Osteoblast (primary cell): ENCODE measurements around the gene KRT33B. TPM values are rescaled to one million over a fixed set of nuclear protein-coding genes. Genes with fewer than 3 reads are reported as not detected.

ENCODE experiments used
- DNase-seq: peaks from one replicate; pipeline ENCODE4 v3.0.0; 2011; ENCODE audit warnings: low spot score, mixed read lengths; ENCODE audit not compliant: insufficient read length; ENCODE audit errors: missing footprints
- H2AFZ ChIP-seq: 2 replicates; pipeline ENCODE4 v1.6.0; 2011; ENCODE audit warnings: mild to moderate bottlenecking, low read length
- H3K27ac ChIP-seq: 2 replicates; pipeline ENCODE4 v1.5.1; 2011; ENCODE audit warnings: mild to moderate bottlenecking, low read depth, low read length, moderate library complexity
- H3K27me3 ChIP-seq: 2 replicates; pipeline ENCODE4 v1.6.0; 2012; ENCODE audit warnings: mild to moderate bottlenecking, control low read depth, inconsistent platforms, low read length, moderate library complexity; ENCODE audit not compliant: insufficient read depth
- H3K36me3 ChIP-seq: 2 replicates; pipeline ENCODE4 v1.5.1; 2011; ENCODE audit warnings: mild to moderate bottlenecking, low read length, control low read depth, moderate library complexity; ENCODE audit not compliant: insufficient read depth
- H3K4me1 ChIP-seq: 2 replicates; pipeline ENCODE4 v1.5.1; 2011; ENCODE audit warnings: mild to moderate bottlenecking, low read length, control low read depth, moderate library complexity; ENCODE audit not compliant: insufficient read depth
- H3K4me2 ChIP-seq: 2 replicates; pipeline ENCODE4 v1.6.0; 2011; ENCODE audit warnings: mild to moderate bottlenecking, low read length; ENCODE audit not compliant: insufficient read depth
- H3K4me3 ChIP-seq: fragments of 200-600 bp; sonication (generic); 3 replicates; pipeline ENCODE4 v1.5.1; 2012; ENCODE audit warnings: mild to moderate bottlenecking, low read length, inconsistent platforms; ENCODE audit not compliant: insufficient read depth
- H3K79me2 ChIP-seq: 2 replicates; pipeline ENCODE4 v1.6.0; 2012; ENCODE audit warnings: mild to moderate bottlenecking, low read length, control low read depth, inconsistent platforms; ENCODE audit not compliant: insufficient read depth
- H3K9me3 ChIP-seq: 2 replicates; pipeline ENCODE4 v1.5.1; 2011; ENCODE audit warnings: low read depth, low read length, control low read depth
- H4K20me1 ChIP-seq: 2 replicates; pipeline ENCODE4 v1.6.0; 2012; ENCODE audit warnings: mild to moderate bottlenecking, low read length, control low read depth; ENCODE audit not compliant: insufficient read depth
- total RNA-seq: library from RNA; depleted of rRNA; stranded (reverse); fragments of >200 nt; gene quantifications from 2 replicates; pipeline ENCODE4 v1.2.3, GENCODE V29; 2012
- TF ChIP-seq, protein P1 (sequence below): IDR thresholded peaks from 2 replicates; pipeline ENCODE4 v1.5.1; 2011; ENCODE audit warnings: mild to moderate bottlenecking, low read depth, low read length, moderate library complexity; ENCODE audit errors: extremely low read depth

Gene KRT33B
- total RNA-seq, 1 donor: 1.1 TPM

DNA sequence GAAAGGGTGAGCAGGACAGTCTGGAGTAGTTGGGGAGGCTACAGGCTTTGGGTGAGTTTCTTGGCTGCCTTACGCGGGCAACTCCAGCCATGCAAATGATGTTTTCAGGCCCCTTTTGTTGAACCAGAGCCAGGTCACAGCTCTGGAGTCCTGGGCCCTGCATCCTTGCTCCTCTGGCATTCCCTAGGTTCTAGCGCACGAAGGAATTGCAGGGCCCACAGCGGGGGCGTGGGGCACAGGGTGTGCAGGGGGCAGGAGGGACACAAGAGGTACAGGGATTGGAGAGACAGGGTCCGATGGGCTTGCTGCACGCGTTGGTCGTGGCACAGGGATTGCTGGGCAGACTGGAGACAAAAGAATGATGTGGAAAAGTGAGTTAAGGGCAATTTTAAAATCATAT lies 24.2 kb upstream of the KRT33B start:
- Histone ChIP-seq H3K36me3 (no peaks in the 10 kb centered on the region), H3K27me3 (no peaks in the 10 kb centered on the region), H4K20me1 (no peaks in the 10 kb centered on the region), H3K4me3 (no peak overlapping the region), H3K27ac (no peak overlapping the region), H3K79me2 (no peaks in the 10 kb centered on the region), H2AFZ (no peak overlapping the region), H3K4me2 (no peak overlapping the region), H3K9me3 (no peaks in the 10 kb centered on the region), H3K4me1 (peaks cover 15% of the 10 kb centered on the region)
- TF ChIP-seq, protein P1, sequence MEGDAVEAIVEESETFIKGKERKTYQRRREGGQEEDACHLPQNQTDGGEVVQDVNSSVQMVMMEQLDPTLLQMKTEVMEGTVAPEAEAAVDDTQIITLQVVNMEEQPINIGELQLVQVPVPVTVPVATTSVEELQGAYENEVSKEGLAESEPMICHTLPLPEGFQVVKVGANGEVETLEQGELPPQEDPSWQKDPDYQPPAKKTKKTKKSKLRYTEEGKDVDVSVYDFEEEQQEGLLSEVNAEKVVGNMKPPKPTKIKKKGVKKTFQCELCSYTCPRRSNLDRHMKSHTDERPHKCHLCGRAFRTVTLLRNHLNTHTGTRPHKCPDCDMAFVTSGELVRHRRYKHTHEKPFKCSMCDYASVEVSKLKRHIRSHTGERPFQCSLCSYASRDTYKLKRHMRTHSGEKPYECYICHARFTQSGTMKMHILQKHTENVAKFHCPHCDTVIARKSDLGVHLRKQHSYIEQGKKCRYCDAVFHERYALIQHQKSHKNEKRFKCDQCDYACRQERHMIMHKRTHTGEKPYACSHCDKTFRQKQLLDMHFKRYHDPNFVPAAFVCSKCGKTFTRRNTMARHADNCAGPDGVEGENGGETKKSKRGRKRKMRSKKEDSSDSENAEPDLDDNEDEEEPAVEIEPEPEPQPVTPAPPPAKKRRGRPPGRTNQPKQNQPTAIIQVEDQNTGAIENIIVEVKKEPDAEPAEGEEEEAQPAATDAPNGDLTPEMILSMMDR: no peak
- no peak for DNase-seq

DNA sequence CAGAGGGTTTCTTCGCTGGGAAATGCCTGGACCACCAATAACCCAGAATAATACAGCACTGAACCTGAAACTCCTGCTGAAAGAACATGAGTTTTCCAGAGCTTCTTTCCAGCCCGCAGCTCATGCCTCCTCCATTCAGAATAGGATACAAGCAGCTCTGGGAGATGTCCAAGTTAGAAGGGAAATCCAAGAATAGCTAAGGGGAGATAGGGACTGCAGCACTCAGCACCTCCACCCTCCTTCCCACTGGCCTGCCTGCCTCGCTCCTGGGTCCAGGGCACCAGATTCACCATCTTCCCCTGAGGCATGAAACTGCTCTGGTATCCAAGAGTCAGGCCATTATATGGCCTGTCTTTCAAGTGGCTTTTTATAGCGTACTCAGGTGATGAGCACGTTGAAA lies 23.7 kb upstream of the KRT33B start:
- Histone ChIP-seq H3K4me1 (peaks cover 15% of the 10 kb centered on the region), H3K36me3 (no peaks in the 10 kb centered on the region), H4K20me1 (no peaks in the 10 kb centered on the region), H3K9me3 (no peaks in the 10 kb centered on the region), H2AFZ (peak overlapping the region; percentile 49), H3K4me2 (no peak overlapping the region), H3K4me3 (no peak overlapping the region), H3K27ac (no peak overlapping the region), H3K27me3 (no peaks in the 10 kb centered on the region), H3K79me2 (no peaks in the 10 kb centered on the region)
- DNase-seq: no peak
- TF ChIP-seq, protein P1: no peak

DNA sequence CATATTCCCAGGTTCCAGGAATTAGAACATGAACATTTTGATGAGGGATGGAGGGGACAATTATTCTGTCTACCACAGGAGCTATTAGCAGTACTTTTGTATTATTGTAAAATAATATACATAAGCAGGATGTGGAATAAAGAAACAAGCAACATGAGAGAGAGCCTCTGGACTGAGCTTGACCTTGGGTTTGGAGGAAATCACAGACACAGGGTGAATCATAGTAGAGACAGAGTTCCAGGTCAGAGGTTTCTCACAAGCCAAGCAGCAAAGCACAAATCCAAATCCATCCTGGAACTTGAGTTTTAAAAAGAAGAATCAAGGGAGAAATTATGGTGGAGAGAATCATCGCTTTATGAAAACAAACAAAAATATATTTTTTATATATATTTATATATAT lies 22.7 kb upstream of the KRT33B start:
- TF ChIP-seq, protein P1: no peak
- Histone ChIP-seq H3K9me3 (no peaks in the 10 kb centered on the region), H3K4me3 (no peak overlapping the region), H3K4me2 (no peak overlapping the region), H2AFZ (no peak overlapping the region), H3K27ac (no peak overlapping the region), H3K36me3 (no peaks in the 10 kb centered on the region), H3K4me1 (peaks cover 15% of the 10 kb centered on the region), H3K79me2 (no peaks in the 10 kb centered on the region), H4K20me1 (no peaks in the 10 kb centered on the region), H3K27me3 (no peaks in the 10 kb centered on the region)
- peak; percentile 82 for DNase-seq

DNA sequence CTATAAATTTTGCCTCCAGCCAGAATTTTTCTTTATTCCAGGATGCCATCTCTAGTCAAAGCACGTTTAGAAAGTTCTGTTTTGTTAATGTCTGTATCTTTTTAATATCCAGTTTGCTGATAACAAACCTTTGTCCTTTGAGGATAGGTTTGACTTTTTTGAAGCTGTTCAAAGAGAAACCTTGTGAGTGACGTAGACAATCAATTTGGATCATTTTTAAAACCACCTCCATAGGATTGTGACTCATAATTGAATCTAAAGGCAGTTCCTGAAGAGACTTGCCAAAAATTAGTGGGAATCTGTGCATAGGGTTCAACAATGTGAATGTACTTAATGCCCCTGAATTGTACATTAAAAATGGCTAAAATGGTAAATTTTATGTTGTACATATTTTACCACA lies 21.9 kb upstream of the KRT33B start:
- no peak overlapping the region for H3K27ac ChIP-seq
- H3K79me2 ChIP-seq: no peaks in the 10 kb centered on the region
- peak overlapping the region; percentile 3 for H2AFZ ChIP-seq
- H3K4me2 ChIP-seq: no peak overlapping the region
- DNase-seq: no peak
- H4K20me1 ChIP-seq: no peaks in the 10 kb centered on the region
- TF ChIP-seq, protein P1: no peak
- no peaks in the 10 kb centered on the region for H3K27me3 ChIP-seq
- H3K4me1 ChIP-seq: peaks cover 15% of the 10 kb centered on the region
- no peaks in the 10 kb centered on the region for H3K36me3 ChIP-seq
- no peak overlapping the region for H3K4me3 ChIP-seq
- H3K9me3 ChIP-seq: no peaks in the 10 kb centered on the region
